A549 treated with GW870086 at 1 μM for 4 hours (cell line): ENCODE results near the gene OR5D14. TPM values are rescaled to one million over a fixed set of nuclear protein-coding genes. Genes with fewer than 3 reads are reported as not detected.

Experiments
- total RNA-seq: library from RNA; stranded (reverse); fragments of 200-300 nt; extraction: Qiagen RNA extraction; gene quantifications from 5 replicates; pipeline ENCODE4 v1.2.3, GENCODE V29; 2022; ENCODE audit warnings: low read depth

OR5D14 gene
- total RNA-seq: not detected in 5 replicates

GRCh38 chr11:55795256-55795655 lies at the start of gene OR5D14:
OR5D14 (plus strand) TSS chr11:55795556; CDS start chr11:55795556, 0 bp downstream.

DNA sequence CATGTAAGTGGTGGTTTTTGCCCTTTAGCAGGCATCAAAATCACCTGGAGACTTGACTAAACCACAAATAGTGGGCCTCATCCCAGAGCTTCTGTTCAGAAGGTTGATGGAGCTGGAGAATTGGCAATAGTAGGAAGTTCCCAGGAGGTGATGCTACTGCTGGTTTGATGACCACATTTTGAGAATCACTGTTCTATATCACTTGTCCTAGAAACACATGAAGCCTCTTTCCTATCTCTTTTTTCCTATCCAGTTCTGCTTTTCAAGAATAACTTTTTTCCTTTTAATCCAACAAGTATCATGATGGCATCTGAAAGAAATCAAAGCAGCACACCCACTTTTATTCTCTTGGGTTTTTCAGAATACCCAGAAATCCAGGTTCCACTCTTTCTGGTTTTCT lies 22.2 kb upstream of the OR5D14 start, which contains the start of gene OR5D13:
Gene OR5D13 (plus strand): TSS at position 301 of the 400 bp plus-strand sequence. CDS start 0 bp downstream, at position 301.

GRCh38 chr11:55811067-55811466 lies 15.7 kb downstream of the OR5D14 start, which contains the start of gene OR5L1:
OR5L1 (plus strand) TSS chr11:55811367; CDS start chr11:55811467, 100 bp downstream.

DNA sequence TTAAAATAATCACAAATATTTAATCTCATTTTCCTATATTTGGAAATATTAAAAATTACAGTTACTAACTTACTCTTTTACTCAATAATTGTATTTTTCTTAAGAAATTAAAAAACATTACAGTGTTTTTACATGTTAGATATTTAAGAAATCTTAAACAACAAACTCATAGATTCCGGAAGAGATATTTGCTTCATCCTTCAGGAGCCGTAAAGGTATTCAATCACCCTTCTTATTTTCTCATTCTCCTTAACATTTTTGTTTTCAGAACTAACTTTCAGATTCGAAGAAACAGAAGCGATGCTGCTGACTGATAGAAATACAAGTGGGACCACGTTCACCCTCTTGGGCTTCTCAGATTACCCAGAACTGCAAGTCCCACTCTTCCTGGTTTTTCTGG lies 24.0 kb downstream of the OR5D14 start, which contains the start of gene OR5D18:
Gene OR5D18 (plus strand): TSS at position 301 of the 400 bp plus-strand sequence. CDS start 0 bp downstream, at position 301.

DNA sequence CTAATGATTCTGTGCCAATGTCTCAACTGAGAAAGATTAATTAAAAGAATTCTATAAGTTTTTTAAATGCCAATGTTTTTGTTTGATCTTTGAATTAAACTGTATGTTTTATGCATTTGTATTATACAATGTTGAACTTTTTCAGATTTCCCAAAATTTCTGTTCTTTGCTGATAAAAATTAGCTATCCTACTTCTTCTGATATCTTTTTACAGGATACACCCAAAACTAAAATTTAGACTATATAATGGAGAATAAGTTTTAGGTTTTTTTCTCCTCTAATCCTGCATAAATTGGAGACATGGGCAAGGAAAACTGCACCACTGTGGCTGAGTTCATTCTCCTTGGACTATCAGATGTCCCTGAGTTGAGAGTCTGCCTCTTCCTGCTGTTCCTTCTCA lies 31.6 kb downstream of the OR5D14 start, which contains the start of gene OR5L2:
Gene OR5L2 (plus strand): TSS at position 301 of the 400 bp plus-strand sequence. CDS start 0 bp downstream, at position 301.

GRCh38 chr11:55838452-55838851 lies 43.1 kb downstream of the OR5D14 start, which contains the start of gene OR5D16:
OR5D16 (plus strand) TSS chr11:55838752; CDS start chr11:55838752, 0 bp downstream.

Other genes with a start within 250 kb of the OR5D14 start
- gene OR4C15, start 241.1 kb upstream of the OR5D14 start, total RNA-seq: not detected in 5 replicates
- not detected in 5 replicates for gene OR4C16, start 223.4 kb upstream of the OR5D14 start, total RNA-seq
- not detected in 5 replicates for gene OR4C11, start 187.9 kb upstream of the OR5D14 start, total RNA-seq
- not detected in 5 replicates for gene OR4P4, start 160.4 kb upstream of the OR5D14 start, total RNA-seq
- gene OR4S2, start 147.2 kb upstream of the OR5D14 start, total RNA-seq: not detected in 5 replicates
- gene OR4C6, start 133.4 kb upstream of the OR5D14 start, total RNA-seq: not detected in 5 replicates
- not detected in 5 replicates for gene OR5D13, start 22.1 kb upstream of the OR5D14 start, total RNA-seq
- gene OR5L1, start 15.8 kb downstream of the OR5D14 start, total RNA-seq: not detected in 5 replicates
- gene OR5D18, start 24.1 kb downstream of the OR5D14 start, total RNA-seq: not detected in 5 replicates
- gene OR5L2, start 31.7 kb downstream of the OR5D14 start, total RNA-seq: not detected in 5 replicates
- gene OR5D16, start 43.2 kb downstream of the OR5D14 start, total RNA-seq: not detected in 5 replicates
- gene TRIM51, start 87.7 kb downstream of the OR5D14 start, total RNA-seq: not detected in 5 replicates
- not detected in 5 replicates for gene OR5W2, start 119.0 kb downstream of the OR5D14 start, total RNA-seq
- gene OR5I1, start 140.8 kb downstream of the OR5D14 start, total RNA-seq: not detected in 5 replicates
- gene OR10AG1, start 174.4 kb downstream of the OR5D14 start, total RNA-seq: not detected in 5 replicates
- gene OR5F1, start 199.1 kb downstream of the OR5D14 start, total RNA-seq: not detected in 5 replicates
- gene OR5AS1, start 232.1 kb downstream of the OR5D14 start, total RNA-seq: not detected in 5 replicates